IgD-negative memory B cell (primary cell): ENCODE data around the gene LNPEP. TPM values are rescaled to one million over a fixed set of nuclear protein-coding genes. Genes with fewer than 3 reads are reported as not detected.
A peak's percentile ranks its signal among the peaks of the same experiment; 100 is the strongest.

Source experiments
- H3K27ac Mint-ChIP-seq, 3 donors: one replicate each; pipeline ENCODE4 v1.8.0; 2020 to 2022; ENCODE audit warnings: mild to moderate bottlenecking in 3 of 3, mixed read lengths in 3 of 3, moderate library complexity in 1 of 3
- H3K27me3 Mint-ChIP-seq: one replicate; pipeline ENCODE4 v1.8.0; 2021; ENCODE audit warnings: mixed read lengths
- H3K36me3 Mint-ChIP-seq: one replicate; pipeline ENCODE4 v1.8.0; 2020; ENCODE audit warnings: mild to moderate bottlenecking, mixed read lengths
- H3K4me1 Mint-ChIP-seq, 3 donors: one replicate each; pipeline ENCODE4 v1.8.0; 2020 to 2022; ENCODE audit warnings: mixed read lengths in 3 of 3, mild to moderate bottlenecking in 1 of 3
- H3K4me3 Mint-ChIP-seq, 4 donors: one replicate each; pipeline ENCODE4 v1.8.0; 2020 to 2022; ENCODE audit warnings: mild to moderate bottlenecking in 4 of 4, mixed read lengths in 4 of 4, moderate library complexity in 3 of 4
- H3K9me3 Mint-ChIP-seq, 3 donors: one replicate each; pipeline ENCODE4 v1.8.0; 2020 to 2021; ENCODE audit warnings: mixed read lengths in 3 of 3, mild to moderate bottlenecking in 1 of 3
- polyA plus RNA-seq: library from polyadenylated mRNA; unstranded; fragments of 300-500 nt; fragmentation: Illumina TruSeq; gene quantifications from one replicate; pipeline ENCODE4 v1.2.3, GENCODE V29; 2021

The LNPEP gene
- polyA plus RNA-seq, 1 donor from 2014 or later: 20.1 TPM

GRCh38 chr5:97019435-97020117 lies 83.7 kb downstream of the LNPEP start:
- no peaks in the 10 kb centered on the region for H3K27me3 Mint-ChIP-seq
- no peaks in the 10 kb centered on the region for H3K9me3 Mint-ChIP-seq
- peaks cover 0 to 6% (median 5%) of the 10 kb centered on the region in 3 donors for H3K4me1 Mint-ChIP-seq
- H3K27ac Mint-ChIP-seq: peak overlapping the region in 1 of 3 donors; percentile 47
- no peak overlapping the region for H3K4me3 Mint-ChIP-seq
- H3K36me3 Mint-ChIP-seq: peaks cover 3% of the 10 kb centered on the region

GRCh38 chr5:97021416-97021815 lies 85.5 kb downstream of the LNPEP start:
- H3K9me3 Mint-ChIP-seq: no peaks in the 10 kb centered on the region
- H3K4me1 Mint-ChIP-seq: peaks cover 0 to 6% (median 5%) of the 10 kb centered on the region in 3 donors
- no peaks in the 10 kb centered on the region for H3K27me3 Mint-ChIP-seq
- no peak overlapping the region for H3K4me3 Mint-ChIP-seq
- peaks cover 3% of the 10 kb centered on the region for H3K36me3 Mint-ChIP-seq
- no peak overlapping the region for H3K27ac Mint-ChIP-seq

GRCh38 chr5:97022898-97023297 lies 87.0 kb downstream of the LNPEP start:
- H3K4me1 Mint-ChIP-seq: peaks cover 0 to 6% (median 5%) of the 10 kb centered on the region in 3 donors
- H3K9me3 Mint-ChIP-seq: no peaks in the 10 kb centered on the region
- peak overlapping the region in 2 of 4 donors; percentile 13 to 36 for H3K4me3 Mint-ChIP-seq
- H3K27ac Mint-ChIP-seq: peak overlapping the region in 2 of 3 donors; percentile 3 to 83
- H3K36me3 Mint-ChIP-seq: peaks cover 9% of the 10 kb centered on the region
- no peaks in the 10 kb centered on the region for H3K27me3 Mint-ChIP-seq

- Mint-ChIP-seq H3K4me3 (no peak overlapping the region), H3K36me3 (peaks cover 7% of the 10 kb centered on the region)
Measured at GRCh38 chr5:97026721-97027120, 90.8 kb downstream of the LNPEP start.

GRCh38 chr5:97037819-97038218 lies 101.9 kb downstream of the LNPEP start:
- Mint-ChIP-seq H3K27ac (peak overlapping the region in 1 of 3 donors; percentile 55), H3K36me3 (peaks cover 4% of the 10 kb centered on the region), H3K4me3 (no peak overlapping the region), H3K27me3 (no peaks in the 10 kb centered on the region), H3K9me3 (no peaks in the 10 kb centered on the region), H3K4me1 (peaks cover 0 to 13% (median 0%) of the 10 kb centered on the region in 3 donors)

More at GRCh38 chr5:97026721-97027120, 90.8 kb downstream of the LNPEP start:
- Mint-ChIP-seq H3K9me3 (no peaks in the 10 kb centered on the region), H3K27me3 (no peaks in the 10 kb centered on the region), H3K4me1 (peaks cover 0 to 6% (median 5%) of the 10 kb centered on the region in 3 donors), H3K27ac (no peak overlapping the region)

GRCh38 chr5:97041239-97041638 lies 105.4 kb downstream of the LNPEP start:
- Mint-ChIP-seq H3K4me1 (peaks cover 0 to 12% (median 0%) of the 10 kb centered on the region in 3 donors), H3K27ac (no peak overlapping the region), H3K9me3 (no peaks in the 10 kb centered on the region), H3K36me3 (no peaks in the 10 kb centered on the region), H3K27me3 (no peaks in the 10 kb centered on the region), H3K4me3 (no peak overlapping the region)

- Mint-ChIP-seq H3K27ac (no peak overlapping the region), H3K4me3 (no peak overlapping the region), H3K27me3 (no peaks in the 10 kb centered on the region), H3K36me3 (no peaks in the 10 kb centered on the region), H3K4me1 (peaks cover 0 to 7% (median 0%) of the 10 kb centered on the region in 3 donors), H3K9me3 (no peaks in the 10 kb centered on the region)
Measured at GRCh38 chr5:97042996-97043395, 107.1 kb downstream of the LNPEP start.

GRCh38 chr5:97043511-97043910 lies 107.6 kb downstream of the LNPEP start:
- H3K27ac Mint-ChIP-seq: peak overlapping the region in 1 of 3 donors; percentile 35
- H3K9me3 Mint-ChIP-seq: no peaks in the 10 kb centered on the region
- no peaks in the 10 kb centered on the region for H3K27me3 Mint-ChIP-seq
- no peaks in the 10 kb centered on the region for H3K36me3 Mint-ChIP-seq
- peaks cover 0 to 7% (median 0%) of the 10 kb centered on the region in 3 donors for H3K4me1 Mint-ChIP-seq
- H3K4me3 Mint-ChIP-seq: no peak overlapping the region

- Mint-ChIP-seq H3K4me1 (peaks cover 0 to 10% (median 1%) of the 10 kb centered on the region in 3 donors), H3K27ac (no peak overlapping the region), H3K27me3 (no peaks in the 10 kb centered on the region), H3K9me3 (no peaks in the 10 kb centered on the region), H3K4me3 (no peak overlapping the region), H3K36me3 (no peaks in the 10 kb centered on the region)
Measured at GRCh38 chr5:97044052-97044451, 108.2 kb downstream of the LNPEP start.

- peaks cover 0 to 5% (median 1%) of the 10 kb centered on the region in 3 donors for H3K4me1 Mint-ChIP-seq
- no peak overlapping the region for H3K27ac Mint-ChIP-seq
- no peak overlapping the region for H3K4me3 Mint-ChIP-seq
- peaks cover 0 to 4% (median 0%) of the 10 kb centered on the region in 3 donors for H3K9me3 Mint-ChIP-seq
- H3K27me3 Mint-ChIP-seq: no peaks in the 10 kb centered on the region
- H3K36me3 Mint-ChIP-seq: no peaks in the 10 kb centered on the region
Measured at GRCh38 chr5:97046270-97046982, 110.5 kb downstream of the LNPEP start.

GRCh38 chr5:97047076-97047475 lies 111.2 kb downstream of the LNPEP start:
- Mint-ChIP-seq H3K9me3 (peaks cover 0 to 8% (median under 1%) of the 10 kb centered on the region in 3 donors), H3K27me3 (no peaks in the 10 kb centered on the region), H3K36me3 (no peaks in the 10 kb centered on the region), H3K4me3 (no peak overlapping the region), H3K4me1 (peaks cover 0 to 5% (median 1%) of the 10 kb centered on the region in 3 donors), H3K27ac (no peak overlapping the region)

- Mint-ChIP-seq H3K36me3 (no peaks in the 10 kb centered on the region), H3K4me1 (peaks cover 0 to 5% (median 1%) of the 10 kb centered on the region in 3 donors), H3K27ac (no peak overlapping the region), H3K4me3 (no peak overlapping the region), H3K9me3 (peaks cover 0 to 8% (median 4%) of the 10 kb centered on the region in 3 donors), H3K27me3 (no peaks in the 10 kb centered on the region)
Measured at GRCh38 chr5:97049175-97049574, 113.3 kb downstream of the LNPEP start.

GRCh38 chr5:97056263-97056662 lies 120.4 kb downstream of the LNPEP start:
- H3K4me3 Mint-ChIP-seq: no peak overlapping the region
- no peaks in the 10 kb centered on the region for H3K4me1 Mint-ChIP-seq
- H3K27ac Mint-ChIP-seq: no peak overlapping the region
- peaks cover 0 to 10% (median 8%) of the 10 kb centered on the region in 3 donors for H3K9me3 Mint-ChIP-seq
- H3K27me3 Mint-ChIP-seq: peaks cover 4% of the 10 kb centered on the region
- no peaks in the 10 kb centered on the region for H3K36me3 Mint-ChIP-seq

GRCh38 chr5:97062046-97062445 lies 126.2 kb downstream of the LNPEP start:
- Mint-ChIP-seq H3K27ac (no peak overlapping the region), H3K4me1 (no peaks in the 10 kb centered on the region), H3K36me3 (no peaks in the 10 kb centered on the region), H3K4me3 (no peak overlapping the region), H3K27me3 (peaks cover 5% of the 10 kb centered on the region), H3K9me3 (peaks cover 0 to 6% (median 2%) of the 10 kb centered on the region in 3 donors)

GRCh38 chr5:97063251-97063650 lies 127.4 kb downstream of the LNPEP start:
- Mint-ChIP-seq H3K36me3 (no peaks in the 10 kb centered on the region), H3K27me3 (peaks cover 5% of the 10 kb centered on the region), H3K4me3 (no peak overlapping the region), H3K27ac (no peak overlapping the region), H3K4me1 (no peaks in the 10 kb centered on the region), H3K9me3 (peaks cover 0 to 5% (median 0%) of the 10 kb centered on the region in 3 donors)
